Nephron (organoid): ENCODE results near the gene CYP4F8.

Experiments used
- H3K27ac Mint-ChIP-seq, 3 experiments: 2 replicates each; pipeline ENCODE4 v1.8.0; 2020; ENCODE audit warnings: mixed read lengths in 3 of 3, mild to moderate bottlenecking in 2 of 3, moderate library complexity in 1 of 3
- H3K27me3 Mint-ChIP-seq: 2 replicates; pipeline ENCODE4 v1.8.0; 2021; ENCODE audit warnings: low read depth, mild to moderate bottlenecking, moderate library complexity, mixed read lengths
- H3K36me3 Mint-ChIP-seq: 2 replicates; pipeline ENCODE4 v1.8.0; 2020; ENCODE audit warnings: low read depth, mixed read lengths
- H3K4me1 Mint-ChIP-seq: 2 replicates; pipeline ENCODE4 v1.8.0; 2020; ENCODE audit warnings: mixed read lengths
- H3K4me3 Mint-ChIP-seq, 3 experiments: 2 replicates each; pipeline ENCODE4 v1.8.0; 2020; ENCODE audit warnings: mild to moderate bottlenecking in 3 of 3, mixed read lengths in 3 of 3, moderate library complexity in 2 of 3
- H3K9me3 Mint-ChIP-seq: 2 replicates; pipeline ENCODE4 v1.8.0; 2020; ENCODE audit warnings: mixed read lengths
- TF ChIP-seq, protein P1 (sequence below), 3 experiments: fragments of 200-600 bp; sonication (generic); IDR thresholded peaks; one replicate each; pipeline ENCODE4 v1.5.0; 2021; ENCODE audit warnings: antibody characterized with exemption in 3 of 3; ENCODE audit not compliant: unreplicated experiment in 3 of 3

CYP4F8 gene

DNA sequence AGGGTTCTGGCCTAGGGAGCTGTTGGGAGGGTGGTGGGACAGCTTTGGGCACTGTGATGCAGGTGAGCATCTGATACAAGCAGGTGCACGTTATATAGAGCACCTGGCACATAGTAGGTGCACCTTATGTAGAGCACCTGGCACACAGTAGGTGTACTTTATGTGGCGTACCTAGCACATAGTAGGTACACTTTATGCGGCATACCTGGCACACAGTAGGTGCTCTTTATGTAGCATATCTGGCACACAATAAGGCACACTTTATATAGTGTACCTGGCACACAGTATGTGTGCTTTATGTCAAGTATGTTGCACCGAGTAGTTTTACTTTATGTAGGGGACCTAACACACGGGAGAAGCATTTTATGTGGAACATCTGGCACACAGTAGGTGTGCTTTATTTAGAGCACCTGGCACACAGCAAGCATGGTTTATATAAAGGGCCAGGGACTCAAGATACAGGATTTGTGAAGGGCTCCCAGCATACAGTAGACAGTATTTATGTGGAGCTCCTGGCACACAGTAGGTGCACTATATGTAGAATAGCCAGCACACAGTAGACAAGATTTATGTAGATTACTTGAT lies 56.3 kb downstream of the CYP4F8 start:
- Mint-ChIP-seq H3K27me3 (no peaks in the 10 kb centered on the region), H3K9me3 (peaks cover 35% of the 10 kb centered on the region), H3K4me3 (no peak overlapping the region), H3K4me1 (no peaks in the 10 kb centered on the region), H3K36me3 (no peaks in the 10 kb centered on the region), H3K27ac (no peak overlapping the region)
- TF ChIP-seq, protein P1, sequence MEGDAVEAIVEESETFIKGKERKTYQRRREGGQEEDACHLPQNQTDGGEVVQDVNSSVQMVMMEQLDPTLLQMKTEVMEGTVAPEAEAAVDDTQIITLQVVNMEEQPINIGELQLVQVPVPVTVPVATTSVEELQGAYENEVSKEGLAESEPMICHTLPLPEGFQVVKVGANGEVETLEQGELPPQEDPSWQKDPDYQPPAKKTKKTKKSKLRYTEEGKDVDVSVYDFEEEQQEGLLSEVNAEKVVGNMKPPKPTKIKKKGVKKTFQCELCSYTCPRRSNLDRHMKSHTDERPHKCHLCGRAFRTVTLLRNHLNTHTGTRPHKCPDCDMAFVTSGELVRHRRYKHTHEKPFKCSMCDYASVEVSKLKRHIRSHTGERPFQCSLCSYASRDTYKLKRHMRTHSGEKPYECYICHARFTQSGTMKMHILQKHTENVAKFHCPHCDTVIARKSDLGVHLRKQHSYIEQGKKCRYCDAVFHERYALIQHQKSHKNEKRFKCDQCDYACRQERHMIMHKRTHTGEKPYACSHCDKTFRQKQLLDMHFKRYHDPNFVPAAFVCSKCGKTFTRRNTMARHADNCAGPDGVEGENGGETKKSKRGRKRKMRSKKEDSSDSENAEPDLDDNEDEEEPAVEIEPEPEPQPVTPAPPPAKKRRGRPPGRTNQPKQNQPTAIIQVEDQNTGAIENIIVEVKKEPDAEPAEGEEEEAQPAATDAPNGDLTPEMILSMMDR (IDR thresholded peaks at IDR 0.05; ENCODE audit: unreplicated experiment in 3 of 3), result no peak

DNA sequence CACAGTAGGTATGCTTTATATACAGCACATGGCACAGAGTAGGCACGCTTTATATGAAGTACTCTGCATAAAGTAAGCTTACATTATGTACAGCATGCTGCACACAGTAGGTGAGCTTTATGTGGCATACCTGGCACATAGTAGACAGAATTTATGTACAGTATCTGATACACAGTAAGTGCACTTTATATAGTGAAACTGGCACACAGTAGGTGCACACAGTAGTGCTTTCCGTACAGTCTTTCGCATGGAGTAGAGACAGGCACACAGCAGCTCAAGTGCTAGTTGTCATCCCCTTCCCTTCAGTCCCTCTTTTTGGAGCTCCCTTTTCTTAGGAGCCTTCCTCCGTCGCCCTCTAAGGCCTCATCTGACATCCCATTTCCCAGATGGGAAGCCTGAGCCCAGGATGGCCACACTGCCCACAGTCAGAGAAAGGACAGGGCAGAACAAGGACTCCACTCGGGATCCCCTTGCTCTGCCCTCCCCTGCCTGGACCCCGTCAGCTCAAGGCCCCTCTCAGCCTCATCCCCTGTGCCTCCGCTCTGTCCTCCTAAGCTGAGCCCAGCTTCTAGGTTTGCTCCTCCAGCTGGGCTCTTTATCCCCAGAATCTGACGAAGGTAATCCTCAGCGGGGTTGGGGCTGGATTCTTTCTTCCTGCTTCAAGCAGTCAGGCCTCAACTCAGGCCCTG lies 57.0 kb downstream of the CYP4F8 start:
- Mint-ChIP-seq H3K36me3 (no peaks in the 10 kb centered on the region), H3K27ac (no peak overlapping the region), H3K4me1 (no peaks in the 10 kb centered on the region), H3K9me3 (peaks cover 38% of the 10 kb centered on the region), H3K4me3 (no peak overlapping the region), H3K27me3 (no peaks in the 10 kb centered on the region)
- TF ChIP-seq, protein P1 (IDR thresholded peaks at IDR 0.05; ENCODE audit: unreplicated experiment in 3 of 3), result no peak

DNA sequence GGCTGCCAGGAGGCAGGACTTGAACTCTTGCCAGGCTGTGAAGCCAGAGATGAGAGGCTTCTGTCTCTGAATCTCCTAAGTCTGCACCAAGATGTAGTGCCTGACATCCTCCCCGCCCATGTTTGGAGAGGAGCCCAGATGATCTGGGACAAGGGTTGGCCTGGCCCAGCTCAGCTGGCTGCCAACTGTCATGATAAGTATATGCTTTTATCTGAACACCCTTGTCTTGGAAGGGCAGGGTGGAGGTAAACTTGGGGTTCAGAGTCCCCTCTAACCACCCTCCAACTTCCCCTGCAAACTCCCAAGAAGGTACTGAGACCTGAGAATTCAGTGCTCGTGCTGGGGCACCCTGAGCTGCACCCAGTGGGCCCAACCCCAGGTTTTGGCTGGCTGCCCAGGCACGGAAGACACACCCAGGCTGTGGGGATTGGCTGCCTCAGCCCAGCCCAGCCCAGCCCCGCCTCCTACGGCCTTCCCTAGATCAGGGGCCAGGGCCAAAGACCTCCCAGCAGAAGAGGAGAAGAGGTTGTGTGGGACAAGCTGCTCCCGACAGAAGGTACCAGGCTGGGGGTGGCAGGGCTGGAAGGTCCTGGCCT lies 57.7 kb downstream of the CYP4F8 start, which contains the start of gene CYP4F12:
CYP4F12 (plus strand) TSS at position 508 of the 596 bp plus-strand sequence. CDS start 443 bp downstream, outside the sequence.
- H3K4me3 Mint-ChIP-seq, result no peak within 1 kb of the TSS
- no peak within 1 kb of the TSS for H3K27ac Mint-ChIP-seq
- no peaks in the 10 kb centered on the region for H3K27me3 Mint-ChIP-seq
- H3K4me1 Mint-ChIP-seq, result no peaks in the 10 kb centered on the region
- peaks cover 40% of the 10 kb centered on the region for H3K9me3 Mint-ChIP-seq
- TF ChIP-seq, protein P1 (IDR thresholded peaks at IDR 0.05; ENCODE audit: unreplicated experiment in 3 of 3), result no peak
- H3K36me3 Mint-ChIP-seq, result no peaks in the 10 kb centered on the region

DNA sequence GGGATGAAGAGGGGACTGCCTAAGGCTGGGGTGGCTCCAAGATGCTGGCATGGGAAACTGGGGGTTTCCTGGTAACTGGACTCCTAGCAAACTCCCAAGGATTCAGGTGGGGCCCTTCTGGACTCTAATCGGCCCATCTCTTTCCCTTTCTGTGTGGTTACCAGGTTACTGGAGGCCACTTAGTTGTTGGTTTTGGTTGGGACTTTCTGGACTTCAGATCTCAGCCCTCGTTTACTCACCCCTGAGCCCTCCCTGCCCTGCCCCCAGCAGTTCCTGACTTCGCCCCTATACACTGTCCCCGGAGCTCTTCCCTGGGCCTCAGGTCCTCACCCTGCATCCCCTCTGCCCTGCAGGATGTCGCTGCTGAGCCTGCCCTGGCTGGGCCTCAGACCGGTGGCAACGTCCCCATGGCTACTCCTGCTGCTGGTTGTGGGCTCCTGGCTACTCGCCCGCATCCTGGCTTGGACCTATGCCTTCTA lies 58.2 kb downstream of the CYP4F8 start:
- no peaks in the 10 kb centered on the region for H3K4me1 Mint-ChIP-seq
- peaks cover 45% of the 10 kb centered on the region for H3K9me3 Mint-ChIP-seq
- H3K27ac Mint-ChIP-seq, result no peak overlapping the region
- peaks cover 4% of the 10 kb centered on the region for H3K36me3 Mint-ChIP-seq
- TF ChIP-seq, protein P1 (IDR thresholded peaks at IDR 0.05; ENCODE audit: unreplicated experiment in 3 of 3), result no peak
- H3K4me3 Mint-ChIP-seq, result no peak overlapping the region
- no peaks in the 10 kb centered on the region for H3K27me3 Mint-ChIP-seq

DNA sequence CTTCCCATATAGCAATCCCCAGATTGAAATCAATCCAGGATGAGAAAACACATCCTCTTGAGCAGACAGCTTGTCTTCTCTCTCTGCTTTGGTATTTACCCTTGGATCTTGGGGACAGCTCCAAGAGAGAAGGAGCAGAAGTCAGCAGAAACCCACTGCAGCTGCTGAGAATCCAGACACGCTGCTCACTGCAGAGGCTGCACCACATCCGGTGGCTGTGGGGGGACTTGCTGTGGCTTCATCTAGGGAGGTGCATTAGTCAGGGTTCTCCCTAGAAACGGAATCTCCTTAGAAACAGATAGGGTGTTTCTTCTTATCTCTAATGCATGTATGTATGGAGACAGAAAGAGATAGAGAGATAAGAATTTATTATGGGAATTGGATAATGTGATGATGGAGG lies 60.5 kb downstream of the CYP4F8 start:
- Mint-ChIP-seq H3K27ac (no peak overlapping the region), H3K9me3 (peaks cover 50% of the 10 kb centered on the region), H3K4me3 (no peak overlapping the region), H3K27me3 (no peaks in the 10 kb centered on the region), H3K36me3 (peaks cover 7% of the 10 kb centered on the region), H3K4me1 (no peaks in the 10 kb centered on the region)
- TF ChIP-seq, protein P1 (IDR thresholded peaks at IDR 0.05; ENCODE audit: unreplicated experiment in 3 of 3), result no peak
